Keratinocyte (primary cell): Measurements from ENCODE around the gene LRCOL1. TPM values are rescaled to one million over a fixed set of nuclear protein-coding genes. Genes with fewer than 3 reads are reported as not detected.

Source experiments
- DNase-seq: peaks from one replicate; pipeline ENCODE4 v3.0.0-alpha.2; 2011; ENCODE audit warnings: low read depth, missing footprints, low spot score
- FAIRE-seq: peaks from 2 replicates; lab custom pipeline; 2011; peaks lifted over from hg19 to GRCh38; lab: Jason Lieb, UNC
- H2AFZ ChIP-seq: 2 replicates; pipeline ENCODE4 v1.6.0; 2012; ENCODE audit warnings: low read length, control low read depth, inconsistent platforms; ENCODE audit not compliant: control insufficient read depth
- H3K27ac ChIP-seq: 2 replicates; pipeline ENCODE4 v1.5.1; 2011; ENCODE audit warnings: low read length; ENCODE audit not compliant: control insufficient read depth, insufficient read depth
- H3K27me3 ChIP-seq: 3 replicates; pipeline ENCODE4 v1.6.0; 2011; ENCODE audit warnings: low read length; ENCODE audit not compliant: control insufficient read depth, insufficient read depth; ENCODE audit errors: extremely low read depth
- H3K36me3 ChIP-seq, 2 experiments: 2 replicates in 1 of 2; 3 replicates in 1 of 2; pipeline ENCODE4 v1.5.1; 2011; ENCODE audit warnings: low read length in 2 of 2, mild to moderate bottlenecking in 1 of 2; ENCODE audit not compliant: control insufficient read depth in 2 of 2, insufficient read depth in 2 of 2; ENCODE audit errors: extremely low read depth in 1 of 2
- H3K4me1 ChIP-seq: 3 replicates; pipeline ENCODE4 v1.5.1; 2011; ENCODE audit warnings: low read length; ENCODE audit not compliant: control insufficient read depth, insufficient read depth; ENCODE audit errors: extremely low read depth
- H3K4me2 ChIP-seq: 3 replicates; pipeline ENCODE4 v1.6.0; 2011; ENCODE audit warnings: low read depth, low read length; ENCODE audit not compliant: control insufficient read depth, insufficient read depth; ENCODE audit errors: extremely low read depth
- H3K4me3 ChIP-seq, 3 experiments: fragments of 200-600 bp in 1 of 3; sonication (generic) in 1 of 3; 2 replicates in 2 of 3; 3 replicates in 1 of 3; pipeline ENCODE4 v1.5.1; 2011 to 2016; ENCODE audit warnings: low read length in 3 of 3, mild to moderate bottlenecking in 3 of 3, control low read depth in 2 of 3, inconsistent platforms in 1 of 3, low read depth in 1 of 3, mixed read lengths in 1 of 3, mixed run types in 1 of 3, moderate library complexity in 1 of 3; ENCODE audit not compliant: control insufficient read depth in 2 of 3, insufficient read depth in 2 of 3; ENCODE audit errors: extremely low read depth in 1 of 3
- H3K79me2 ChIP-seq: 2 replicates; pipeline ENCODE4 v1.6.0; 2012; ENCODE audit warnings: low read length; ENCODE audit not compliant: control insufficient read depth, insufficient read depth
- H3K9ac ChIP-seq: 3 replicates; pipeline ENCODE4 v1.6.0; 2011; ENCODE audit warnings: low read length; ENCODE audit not compliant: control insufficient read depth, insufficient read depth; ENCODE audit errors: extremely low read depth
- H3K9me1 ChIP-seq: 3 replicates; pipeline ENCODE4 v1.6.0; 2011; ENCODE audit warnings: low read length; ENCODE audit not compliant: control insufficient read depth, insufficient read depth; ENCODE audit errors: extremely low read depth
- H3K9me3 ChIP-seq: 2 replicates; pipeline ENCODE4 v1.5.1; 2012; ENCODE audit warnings: low read depth, low read length; ENCODE audit not compliant: control insufficient read depth
- H4K20me1 ChIP-seq: 3 replicates; pipeline ENCODE4 v1.6.0; 2011; ENCODE audit warnings: low read length; ENCODE audit not compliant: control insufficient read depth, insufficient read depth; ENCODE audit errors: extremely low read depth
- EZH2 ChIP-seq: IDR thresholded peaks from one replicate; pipeline ENCODE4 v1.6.1; 2012; ENCODE audit warnings: inconsistent platforms, mild to moderate bottlenecking, low read length, moderate library complexity
- dilution Hi-C: fragments of 300-500 bp; cut with MboI; formaldehyde crosslinking; loops from one replicate; pipeline ENCODE4 v1.7.0; 2020; ENCODE audit warnings: low sequenced_read_pairs; ENCODE audit not compliant: extremely low pct_ligation_motif_present
- polyA plus RNA-seq, 5 experiments: library from polyadenylated mRNA; depleted of rRNA in 3 of 5; stranded (reverse) in 3 of 5; stranded (forward) in 1 of 5; unstranded in 1 of 5; fragments of >200 nt; gene quantifications; 1 replicate in 1 of 5; 2 replicates in 3 of 5; 3 replicates in 1 of 5; pipeline versions ENCODE4 v1.2.1 to v1.2.3, GENCODE V29; 2011 to 2012; ENCODE audit warnings: missing spikeins in 2 of 5, low read depth in 1 of 5, low replicate concordance in 1 of 5
- TF ChIP-seq, protein P1 (sequence below), 3 experiments: IDR thresholded peaks in 1 of 3; conservative IDR thresholded peaks in 1 of 3; optimal IDR thresholded peaks in 1 of 3; 2 replicates in 2 of 3; 3 replicates in 1 of 3; pipeline versions ENCODE3 to v1.5.1; 2011; ENCODE audit warnings: low read length in 3 of 3, mild to moderate bottlenecking in 3 of 3, moderate library complexity in 2 of 3, control low read depth in 1 of 3, inconsistent platforms in 1 of 3; ENCODE audit not compliant: insufficient read depth in 2 of 3; ENCODE audit errors: extremely low read depth in 1 of 3

Gene LRCOL1
- polyA plus RNA-seq, 1 donor (not counting 4 experiments of a cell fraction or from before 2014, with no cell fraction given) = not detected

DNA sequence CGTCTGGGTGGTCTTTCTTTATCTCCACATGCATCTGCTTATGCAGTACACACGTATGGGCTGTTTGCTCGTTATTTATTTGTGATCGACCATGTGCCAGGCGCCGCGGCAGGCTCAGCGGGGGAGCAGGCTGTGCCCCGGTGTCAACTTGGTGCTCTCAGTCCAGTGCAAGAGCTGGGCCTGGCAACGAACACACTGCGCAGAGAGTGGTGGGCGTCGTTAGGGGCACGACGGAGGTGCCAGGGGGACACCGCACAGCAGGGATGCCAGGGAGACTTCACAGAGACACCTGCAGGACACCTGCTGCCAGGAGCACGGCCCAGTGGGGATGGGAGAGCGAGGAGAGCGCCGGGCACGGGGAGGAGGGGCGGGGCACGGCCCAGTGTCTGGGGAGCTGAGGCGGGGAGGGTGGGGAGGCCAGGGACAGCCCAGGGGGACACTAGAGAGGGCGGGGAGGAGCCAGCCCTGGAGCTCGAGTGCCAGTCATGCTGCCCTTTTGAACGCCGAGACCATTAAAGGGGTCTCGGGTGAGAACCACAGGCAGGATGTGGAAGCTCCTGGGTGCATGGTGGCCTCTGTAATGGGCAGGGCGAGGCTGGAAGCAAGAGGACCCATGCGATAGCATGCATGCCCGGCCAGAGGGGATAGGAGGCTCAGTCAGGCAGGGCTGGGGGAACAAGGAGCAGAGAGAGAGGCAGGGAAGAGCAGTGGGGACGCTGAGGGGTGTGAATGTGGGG is 652 bp upstream of the LRCOL1 start:
- Histone ChIP-seq H3K4me2 (no peak overlapping the region), H3K27ac (no peak overlapping the region), H3K36me3 (no peaks in the 10 kb centered on the region), H4K20me1 (no peaks in the 10 kb centered on the region), H2AFZ (no peak overlapping the region), H3K9me1 (no peaks in the 10 kb centered on the region), H3K4me3 (no peak overlapping the region), H3K4me1 (no peaks in the 10 kb centered on the region), H3K9me3 (no peaks in the 10 kb centered on the region), H3K27me3 (peaks cover 65% of the 10 kb centered on the region), H3K9ac (no peak overlapping the region), H3K79me2 (no peaks in the 10 kb centered on the region)
- no peak for DNase-seq
- TF ChIP-seq, protein P1, sequence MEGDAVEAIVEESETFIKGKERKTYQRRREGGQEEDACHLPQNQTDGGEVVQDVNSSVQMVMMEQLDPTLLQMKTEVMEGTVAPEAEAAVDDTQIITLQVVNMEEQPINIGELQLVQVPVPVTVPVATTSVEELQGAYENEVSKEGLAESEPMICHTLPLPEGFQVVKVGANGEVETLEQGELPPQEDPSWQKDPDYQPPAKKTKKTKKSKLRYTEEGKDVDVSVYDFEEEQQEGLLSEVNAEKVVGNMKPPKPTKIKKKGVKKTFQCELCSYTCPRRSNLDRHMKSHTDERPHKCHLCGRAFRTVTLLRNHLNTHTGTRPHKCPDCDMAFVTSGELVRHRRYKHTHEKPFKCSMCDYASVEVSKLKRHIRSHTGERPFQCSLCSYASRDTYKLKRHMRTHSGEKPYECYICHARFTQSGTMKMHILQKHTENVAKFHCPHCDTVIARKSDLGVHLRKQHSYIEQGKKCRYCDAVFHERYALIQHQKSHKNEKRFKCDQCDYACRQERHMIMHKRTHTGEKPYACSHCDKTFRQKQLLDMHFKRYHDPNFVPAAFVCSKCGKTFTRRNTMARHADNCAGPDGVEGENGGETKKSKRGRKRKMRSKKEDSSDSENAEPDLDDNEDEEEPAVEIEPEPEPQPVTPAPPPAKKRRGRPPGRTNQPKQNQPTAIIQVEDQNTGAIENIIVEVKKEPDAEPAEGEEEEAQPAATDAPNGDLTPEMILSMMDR (optimal IDR thresholded peaks at IDR 0.05 in 1 of 3, IDR thresholded peaks at IDR 0.05 in 1 of 3, conservative IDR thresholded peaks at IDR 0.05 in 1 of 3; ENCODE audit: extremely low read depth in 1 of 3, insufficient read depth in 2 of 3, low read length in 3 of 3) = no peak
- TF ChIP-seq EZH2 = no peak
- dilution Hi-C loops = no loop called here
- no peak for FAIRE-seq

DNA sequence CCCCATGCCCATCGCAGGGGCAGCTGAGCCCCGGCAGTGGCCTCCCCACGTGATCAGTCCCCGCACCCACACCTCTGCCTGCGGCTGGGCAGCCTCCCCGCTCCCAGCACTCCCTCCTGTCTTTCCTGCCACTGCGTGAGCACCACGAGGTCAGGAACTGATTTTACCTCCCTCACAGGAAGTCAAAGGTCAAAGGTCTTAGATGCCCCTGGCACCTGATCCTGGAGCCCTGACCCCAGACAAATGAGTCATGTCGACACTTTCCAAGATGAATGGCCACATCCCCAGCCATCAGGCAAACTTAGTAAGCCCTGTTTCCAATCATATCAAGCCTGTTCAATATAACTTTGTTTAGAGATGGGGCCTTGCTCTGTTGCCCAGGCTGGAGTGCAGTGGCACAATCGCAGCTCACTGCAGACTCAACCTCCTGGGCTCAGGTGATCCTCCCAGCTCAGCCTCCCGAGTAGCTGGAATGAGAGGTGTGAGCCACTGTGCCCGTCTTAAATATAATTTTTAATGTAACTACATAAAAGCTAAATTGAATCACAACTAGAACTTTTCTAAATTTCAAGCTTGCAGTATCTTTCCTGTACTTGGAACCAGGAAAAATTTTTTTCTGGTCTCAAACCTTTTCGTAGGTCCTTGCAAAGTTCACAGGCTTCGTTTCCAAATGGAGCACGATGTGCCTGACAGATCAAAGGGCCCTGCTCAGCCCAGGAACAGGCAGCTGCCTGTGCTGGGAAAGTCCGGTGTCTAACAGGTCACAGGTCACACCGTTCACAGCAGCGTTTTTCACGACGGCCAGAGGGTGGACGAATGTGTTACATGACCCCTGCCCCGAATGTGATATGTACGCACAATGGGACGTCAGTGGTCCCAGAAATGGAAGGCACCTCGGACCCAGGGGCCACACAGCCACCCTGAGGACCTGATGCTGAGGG is 1.9 kb downstream of the LRCOL1 start:
- H3K36me3 ChIP-seq = no peaks in the 10 kb centered on the region
- FAIRE-seq (no peak), DNase-seq (no peak)
- no peak overlapping the region for H3K9ac ChIP-seq
- no peaks in the 10 kb centered on the region for H3K9me1 ChIP-seq
- TF ChIP-seq, protein P1 (optimal IDR thresholded peaks at IDR 0.05 in 1 of 3, IDR thresholded peaks at IDR 0.05 in 1 of 3, conservative IDR thresholded peaks at IDR 0.05 in 1 of 3; ENCODE audit: extremely low read depth in 1 of 3, insufficient read depth in 2 of 3, low read length in 3 of 3) = no peak
- no peak for TF ChIP-seq EZH2
- H3K27me3 ChIP-seq = peaks cover 79% of the 10 kb centered on the region
- H3K4me1 ChIP-seq = no peaks in the 10 kb centered on the region
- H3K9me3 ChIP-seq = no peaks in the 10 kb centered on the region
- no peak overlapping the region for H3K4me2 ChIP-seq
- H3K79me2 ChIP-seq = no peaks in the 10 kb centered on the region
- no peak overlapping the region for H3K27ac ChIP-seq
- H3K4me3 ChIP-seq = no peak overlapping the region
- dilution Hi-C loops = no loop called here
- H2AFZ ChIP-seq = no peak overlapping the region
- no peaks in the 10 kb centered on the region for H4K20me1 ChIP-seq
